SJCRH30 (cell line): Measurements from ENCODE around the gene GLYATL1B. TPM values are rescaled to one million over a fixed set of nuclear protein-coding genes. Genes with fewer than 3 reads are reported as not detected.
"Not testable (repeated sequence)": the region's sequence is repeated elsewhere in the genome, so short reads cannot be mapped to it uniquely, and the experiment has no call there.

ENCODE experiments used
- DNase-seq, 2 experiments: peaks; one replicate each; pipeline ENCODE4 v3.0.0-alpha.2; 2015 to 2020
- H3K27ac ChIP-seq: fragments of 250-450 bp; sonication (Bioruptor Pico); 2 replicates; pipeline ENCODE4 v1.5.1; 2020; ENCODE audit warnings: mild to moderate bottlenecking, moderate library complexity
- H3K27me3 ChIP-seq: fragments of 250-450 bp; sonication (Bioruptor Pico); 2 replicates; pipeline ENCODE4 v1.5.1; 2020; ENCODE audit warnings: mild to moderate bottlenecking, moderate library complexity
- H3K36me3 ChIP-seq: fragments of 250-450 bp; sonication (Bioruptor Pico); 2 replicates; pipeline ENCODE4 v1.5.1; 2020; ENCODE audit warnings: mild to moderate bottlenecking, moderate library complexity
- H3K4me1 ChIP-seq: fragments of 250-450 bp; sonication (Bioruptor Pico); 2 replicates; pipeline ENCODE4 v1.5.1; 2020; ENCODE audit warnings: mild to moderate bottlenecking, moderate library complexity
- H3K4me3 ChIP-seq: fragments of 250-450 bp; sonication (Bioruptor Pico); 2 replicates; pipeline ENCODE4 v1.5.1; 2020; ENCODE audit warnings: mild to moderate bottlenecking, moderate library complexity
- H3K9me3 ChIP-seq: fragments of 250-450 bp; sonication (Bioruptor Pico); replicated peaks from 2 replicates; pipeline ENCODE4 v1.5.1; 2020; ENCODE audit warnings: mild to moderate bottlenecking, moderate library complexity
- total RNA-seq: library from RNA; depleted of rRNA; stranded (reverse); fragments of >200 nt; shearing (Covaris generic); gene quantifications from 2 replicates; pipeline ENCODE4 v1.2.3, GENCODE V29; 2014; rRNA removed

The GLYATL1B gene
- total RNA-seq = 0.24 and 0.28 TPM in 2 replicates

DNA sequence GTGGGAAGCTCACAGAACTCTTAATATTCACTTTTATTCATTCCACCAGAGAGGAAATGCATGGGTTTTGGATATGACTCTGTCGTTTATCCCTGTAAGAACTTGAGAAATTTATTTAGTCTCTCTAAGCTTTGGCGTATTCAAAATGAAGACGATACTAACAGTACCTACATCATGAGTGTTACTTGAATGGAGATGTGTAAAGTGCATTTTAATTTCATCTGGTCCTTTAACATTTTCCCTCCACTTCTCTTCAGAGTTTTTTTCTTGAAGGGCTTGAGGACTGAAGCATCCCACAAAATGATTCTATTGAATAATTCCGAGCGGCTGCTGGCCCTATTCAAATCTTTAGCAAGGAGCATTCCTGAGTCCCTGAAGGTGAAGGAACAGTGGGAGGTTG, at the start of gene GLYATL1B:
Gene GLYATL1B (plus strand): TSS at position 301 of the 400 bp plus-strand sequence. CDS start 0 bp downstream, at position 301.
- not testable (repeated sequence) for DNase-seq, H3K27ac ChIP-seq, H3K36me3 ChIP-seq, H3K9me3 ChIP-seq, H3K27me3 ChIP-seq, H3K4me3 ChIP-seq, H3K4me1 ChIP-seq

DNA sequence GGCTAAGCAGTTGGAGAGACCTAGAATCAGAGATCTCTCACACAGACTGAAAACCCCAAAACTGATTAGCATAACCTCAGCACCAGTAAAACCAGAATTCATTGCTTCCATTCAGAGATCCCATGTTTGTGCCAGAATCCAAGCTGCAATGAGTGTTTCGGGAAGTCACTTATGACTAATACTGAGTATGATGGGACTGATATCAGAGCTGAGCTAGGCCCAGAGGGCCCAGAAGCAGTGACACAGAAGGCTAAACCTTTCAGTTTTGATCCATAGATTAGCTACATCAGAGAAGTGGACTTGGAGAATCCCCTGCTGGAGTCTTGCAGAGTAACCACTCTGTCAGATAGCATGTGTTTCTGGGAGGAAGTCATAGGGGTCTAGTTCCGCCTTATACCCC, 49.6 kb upstream of the GLYATL1B start:
- not testable (repeated sequence) for H3K36me3 ChIP-seq, H3K4me3 ChIP-seq, DNase-seq, H3K27ac ChIP-seq, H3K4me1 ChIP-seq, H3K9me3 ChIP-seq, H3K27me3 ChIP-seq

DNA sequence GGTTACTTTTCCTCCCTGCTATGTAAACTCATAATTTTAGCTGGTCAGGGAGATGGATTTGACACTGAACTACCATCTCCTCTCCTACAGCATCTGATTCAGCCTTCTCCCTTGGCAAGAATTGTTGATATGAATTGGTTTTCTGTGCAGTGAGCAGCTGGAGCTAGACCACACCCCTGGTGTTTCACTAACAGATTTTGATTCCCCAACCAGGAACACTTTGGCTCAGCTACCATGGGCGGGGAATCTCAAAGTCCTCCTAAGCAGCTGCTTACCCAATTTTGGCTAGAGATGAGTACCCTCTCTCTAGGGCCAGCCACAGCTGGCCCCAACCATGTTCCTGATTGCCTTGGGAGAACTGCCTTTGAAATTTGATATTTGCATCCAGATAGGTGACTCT, 48.7 kb upstream of the GLYATL1B start:
- peak in 1 of 2 experiments; percentile 32 for DNase-seq
- not testable (repeated sequence) for H3K27me3 ChIP-seq, H3K9me3 ChIP-seq, H3K36me3 ChIP-seq, H3K4me3 ChIP-seq, H3K27ac ChIP-seq, H3K4me1 ChIP-seq

GRCh38 chr11:59040607-59041006, 45.5 kb upstream of the GLYATL1B start:
- Histone ChIP-seq H3K9me3 (no peaks in the 10 kb centered on the region; the same call in 1 of the 2 replicates), H3K4me3 (no peak overlapping the region), H3K27ac (no peak overlapping the region), H3K36me3 (no peaks in the 10 kb centered on the region), H3K4me1 (no peaks in the 10 kb centered on the region), H3K27me3 (no peaks in the 10 kb centered on the region)
- DNase-seq = no peak

GRCh38 chr11:59051383-59051782, 34.7 kb upstream of the GLYATL1B start:
- not testable (repeated sequence) for H3K9me3 ChIP-seq, H3K27ac ChIP-seq, H3K36me3 ChIP-seq, H3K4me1 ChIP-seq, DNase-seq, H3K4me3 ChIP-seq, H3K27me3 ChIP-seq

DNA sequence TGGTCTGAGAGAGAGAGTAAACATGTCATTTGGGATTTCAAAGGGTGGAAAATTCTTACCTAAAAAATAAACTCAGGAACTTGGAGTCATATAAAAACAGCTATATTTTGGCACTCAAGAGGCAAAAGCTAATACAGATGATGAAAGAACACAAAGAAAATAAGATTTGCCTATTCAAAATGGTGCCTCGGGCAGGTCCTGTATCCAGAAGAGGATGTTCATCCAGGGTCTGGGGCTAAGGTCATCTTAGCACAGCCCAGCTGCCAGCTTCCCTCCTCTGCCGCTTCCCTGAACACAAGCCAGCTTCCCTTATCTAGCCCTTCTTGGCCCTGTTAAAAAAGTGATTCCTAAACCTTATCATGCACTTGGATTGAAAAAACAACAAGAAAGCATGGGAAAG, 33.8 kb upstream of the GLYATL1B start:
- H3K4me3 ChIP-seq, H3K4me1 ChIP-seq, H3K9me3 ChIP-seq, H3K27ac ChIP-seq, H3K27me3 ChIP-seq, H3K36me3 ChIP-seq, DNase-seq: not testable (repeated sequence)

DNA sequence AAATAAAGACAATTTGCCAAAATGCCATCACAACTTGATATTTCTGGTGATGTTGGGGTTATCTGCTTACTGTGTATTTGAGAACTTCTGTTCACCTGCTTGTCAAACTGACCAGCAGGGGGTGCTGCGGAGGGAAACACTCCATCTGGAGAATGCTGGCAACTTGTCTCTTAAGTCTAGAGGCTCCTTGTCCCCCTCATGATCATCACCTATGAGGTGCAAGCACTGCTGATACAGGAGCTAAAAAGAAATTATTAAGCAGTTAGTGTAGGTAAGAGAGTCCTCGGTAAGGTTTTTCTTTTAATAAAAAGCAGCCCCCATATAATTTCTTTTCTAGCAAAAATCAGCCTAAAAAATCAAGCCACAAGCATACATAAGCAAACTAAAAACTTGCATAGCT, 32.7 kb upstream of the GLYATL1B start:
- Histone ChIP-seq H3K9me3 (no peaks in the 10 kb centered on the region), H3K27ac (no peak overlapping the region), H3K4me1 (no peaks in the 10 kb centered on the region), H3K4me3 (no peak overlapping the region), H3K27me3 (no peaks in the 10 kb centered on the region), H3K36me3 (no peaks in the 10 kb centered on the region)
- peak; percentile 49 to 73 for DNase-seq

DNA sequence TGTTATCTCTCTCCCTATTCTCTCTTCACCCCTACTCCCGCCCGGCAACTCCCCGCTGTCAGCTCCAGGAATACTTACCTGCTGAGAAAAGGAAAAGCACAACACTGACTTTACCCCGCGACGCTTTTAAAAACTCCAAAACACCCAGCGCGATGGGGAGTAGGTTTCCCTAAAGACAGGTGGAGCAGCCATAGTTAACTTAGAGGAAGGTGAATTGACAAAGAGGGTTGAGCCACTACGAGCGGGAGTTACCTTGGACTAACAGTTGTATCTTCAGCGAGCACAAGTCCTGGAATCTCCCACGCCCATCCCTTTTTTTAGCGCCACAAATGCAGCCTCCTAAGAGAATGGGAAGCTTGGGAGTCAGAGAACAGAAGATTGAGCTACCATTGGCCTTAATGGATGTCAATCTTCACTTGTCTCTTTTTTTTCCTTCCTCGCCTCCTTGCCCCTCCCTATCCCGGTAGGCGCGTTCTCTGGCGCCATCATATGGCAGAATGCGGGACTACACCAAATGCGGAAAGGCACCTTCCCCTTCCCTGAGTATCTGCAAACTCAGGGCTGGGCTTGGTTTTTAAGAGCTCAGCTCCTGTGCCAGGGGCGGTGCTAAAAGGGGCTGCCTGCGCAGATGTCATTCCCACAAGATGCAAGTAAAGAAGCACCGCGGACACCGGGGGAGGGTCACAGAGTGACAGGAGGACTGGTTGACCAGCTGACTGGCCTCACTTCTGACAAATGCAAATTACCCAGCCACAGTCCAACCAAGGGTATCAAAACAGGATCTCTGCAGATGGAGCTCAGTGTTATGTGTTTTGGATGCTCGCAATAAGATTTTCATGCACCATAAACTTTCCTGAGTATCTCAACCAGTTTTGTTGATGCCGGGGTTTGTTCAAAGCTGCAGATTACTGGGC, 27.7 kb upstream of the GLYATL1B start:
- DNase-seq = peak; percentile 61 to 79
- not testable (repeated sequence) for H3K4me1 ChIP-seq, H3K4me3 ChIP-seq, H3K36me3 ChIP-seq, H3K27me3 ChIP-seq, H3K27ac ChIP-seq, H3K9me3 ChIP-seq

GRCh38 chr11:59060096-59060495, 26.0 kb upstream of the GLYATL1B start:
- H3K4me3 ChIP-seq, H3K9me3 ChIP-seq, H3K27me3 ChIP-seq, H3K4me1 ChIP-seq, H3K27ac ChIP-seq, H3K36me3 ChIP-seq, DNase-seq: not testable (repeated sequence)

DNA sequence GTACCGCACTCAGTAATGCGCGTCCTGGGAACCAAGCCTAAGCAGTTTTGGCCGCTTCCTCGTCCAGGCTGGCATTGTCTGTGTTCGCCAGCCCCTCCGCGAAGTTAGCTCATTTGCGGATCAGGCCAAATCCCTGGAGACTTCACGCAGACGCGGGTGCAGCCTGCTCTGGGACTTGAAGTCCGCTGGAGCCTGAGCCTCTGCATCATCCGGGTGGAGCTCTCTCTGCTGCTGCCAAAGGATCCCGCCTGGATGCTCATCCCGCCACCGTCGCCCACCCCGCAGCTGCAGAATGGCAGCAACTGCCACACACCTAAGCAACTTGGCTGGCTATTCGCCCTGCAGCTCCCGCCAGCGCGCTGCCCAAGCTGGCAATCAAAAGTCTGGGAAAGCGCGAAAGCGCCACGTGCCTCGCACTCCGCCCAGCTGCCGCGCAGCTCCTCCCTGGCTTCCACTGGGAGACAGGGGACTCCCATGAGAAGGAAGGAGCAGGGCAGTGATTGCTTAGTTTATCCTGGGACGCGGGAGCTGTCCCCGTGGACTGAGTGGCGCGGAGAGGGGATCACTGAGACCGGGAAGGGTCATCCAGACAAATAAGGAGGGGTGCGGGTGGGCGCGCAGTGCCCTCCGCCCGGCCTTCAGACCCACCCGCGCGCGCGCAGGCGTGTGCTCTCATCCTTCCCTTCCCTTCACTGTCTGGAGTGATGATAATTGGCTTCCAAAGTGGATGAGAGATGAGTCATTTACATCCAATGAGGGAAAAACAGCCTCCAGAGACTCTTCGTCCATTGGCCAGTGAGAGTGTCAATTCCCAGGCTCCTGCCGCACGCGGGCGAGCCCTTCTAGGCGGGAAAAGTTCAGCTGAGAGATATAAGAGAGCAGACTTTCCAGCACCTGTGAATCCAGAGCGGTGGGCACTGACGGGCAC, 23.2 kb upstream of the GLYATL1B start:
- Histone ChIP-seq H3K4me3 (no peak overlapping the region), H3K27ac (no peak overlapping the region), H3K27me3 (no peaks in the 10 kb centered on the region), H3K36me3 (no peaks in the 10 kb centered on the region), H3K4me1 (peaks cover 8% of the 10 kb centered on the region), H3K9me3 (no peaks in the 10 kb centered on the region)
- DNase-seq = no peak

DNA sequence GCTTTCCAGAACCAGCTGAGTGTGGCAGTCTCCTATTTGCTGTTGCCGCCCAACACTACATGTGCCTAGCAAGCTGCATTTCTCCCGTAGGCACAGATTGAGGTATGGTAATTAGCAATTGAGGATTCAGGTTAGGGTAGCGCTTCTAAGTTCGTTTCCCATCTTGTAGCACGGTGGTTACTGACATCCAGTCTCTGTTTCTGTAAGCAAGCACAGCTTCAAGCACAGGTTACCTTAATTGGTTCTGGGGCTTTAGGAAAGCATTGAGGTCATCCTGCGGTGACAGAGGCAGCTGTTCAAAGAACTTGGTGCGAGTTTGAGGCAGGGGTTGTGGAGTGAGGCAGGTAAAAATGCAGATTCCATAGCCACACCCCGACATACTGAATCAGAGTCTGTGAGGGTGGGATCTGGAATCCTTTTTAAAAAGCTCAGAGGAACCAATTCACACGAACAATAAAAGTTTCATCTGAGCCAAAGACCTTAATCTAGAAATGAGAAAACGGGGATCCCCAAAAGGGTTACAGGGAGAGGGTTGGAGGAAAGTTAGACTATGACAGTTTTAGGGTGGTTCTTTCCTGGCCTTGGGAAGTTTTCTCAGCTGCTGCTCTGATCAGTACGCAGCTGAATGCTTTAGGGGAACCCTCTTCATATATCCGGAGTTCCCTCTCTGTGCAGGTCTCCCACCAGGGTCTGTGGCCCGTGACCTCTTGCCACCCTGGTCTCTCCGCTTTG, 21.9 kb upstream of the GLYATL1B start:
- H3K4me1 ChIP-seq, H3K9me3 ChIP-seq, H3K27me3 ChIP-seq, H3K36me3 ChIP-seq: not testable (repeated sequence)
- H3K27ac ChIP-seq = peak overlapping the region; percentile 78
- peak; percentile 51 to 67 for DNase-seq
- H3K4me3 ChIP-seq = peak overlapping the region; percentile 25

GRCh38 chr11:59069087-59069486, 17.0 kb upstream of the GLYATL1B start:
- Histone ChIP-seq H3K27ac (no peak overlapping the region), H3K9me3 (no peaks in the 10 kb centered on the region), H3K4me3 (no peak overlapping the region), H3K4me1 (peaks cover 5% of the 10 kb centered on the region), H3K36me3 (no peaks in the 10 kb centered on the region), H3K27me3 (no peaks in the 10 kb centered on the region)
- DNase-seq = no peak

DNA sequence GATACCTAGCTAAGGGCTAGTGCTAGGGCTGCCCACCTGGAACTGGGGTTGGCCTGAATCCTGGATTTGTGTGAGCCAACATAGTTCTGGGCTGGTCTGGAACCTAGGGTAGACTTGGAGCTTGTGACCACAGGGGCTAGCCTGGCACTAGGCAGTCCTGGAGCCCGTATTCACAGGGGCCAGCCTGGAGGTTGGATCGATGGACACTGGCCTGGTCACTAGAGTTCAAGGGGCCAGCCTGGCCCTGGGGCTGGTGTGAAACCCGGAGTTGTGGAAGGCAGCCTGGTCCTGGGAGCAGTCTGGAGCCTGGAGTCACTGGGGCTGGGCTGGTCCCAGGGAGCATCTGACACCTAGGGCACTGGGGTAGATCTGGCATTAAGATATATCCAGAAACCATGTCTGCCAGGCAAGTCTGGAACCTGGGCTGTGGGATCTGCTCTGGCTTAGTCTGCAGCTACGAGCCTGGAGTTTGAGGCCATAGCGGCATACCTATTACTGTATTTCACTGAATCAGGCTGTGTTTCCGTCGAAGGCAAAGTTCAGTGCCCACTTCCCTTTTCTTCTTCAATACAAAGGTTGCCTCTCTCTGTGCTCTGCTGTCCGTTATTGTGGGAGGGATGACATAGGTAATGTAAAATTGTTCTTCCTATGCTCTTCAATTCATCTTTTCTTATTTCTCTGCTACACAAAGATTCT, 9.1 kb upstream of the GLYATL1B start:
- no peaks in the 10 kb centered on the region for H3K36me3 ChIP-seq
- no peaks in the 10 kb centered on the region for H3K27me3 ChIP-seq
- no peak overlapping the region for H3K4me3 ChIP-seq
- no peak for DNase-seq
- H3K9me3 ChIP-seq = no peaks in the 10 kb centered on the region
- H3K27ac ChIP-seq = no peak overlapping the region
- H3K4me1 ChIP-seq = no peaks in the 10 kb centered on the region

DNA sequence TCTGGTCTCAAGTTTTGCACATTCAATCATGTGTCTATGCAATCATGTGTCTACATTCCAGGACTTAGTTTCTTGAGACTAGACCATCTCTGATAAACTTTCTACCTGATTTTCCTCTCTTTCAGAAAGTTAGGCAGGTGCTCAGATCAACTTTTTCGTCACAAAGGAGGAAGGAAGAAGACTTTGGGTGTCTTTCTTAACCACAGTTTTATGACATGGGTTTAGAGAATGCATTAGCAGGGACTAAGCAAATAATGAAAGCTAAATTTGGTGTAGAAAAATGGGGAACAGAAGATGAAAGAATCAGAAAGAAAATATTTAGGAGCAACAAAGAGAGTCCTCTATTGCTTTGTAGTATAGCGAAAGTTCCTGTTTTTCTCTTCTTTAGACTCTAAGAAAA, 7.7 kb upstream of the GLYATL1B start:
- Histone ChIP-seq H3K27me3 (no peaks in the 10 kb centered on the region), H3K4me3 (no peak overlapping the region), H3K4me1 (no peaks in the 10 kb centered on the region), H3K9me3 (no peaks in the 10 kb centered on the region), H3K27ac (no peak overlapping the region), H3K36me3 (no peaks in the 10 kb centered on the region)
- no peak for DNase-seq
